Measurements from ENCODE around the gene RNF220.

GRCh38 chr1:44632598-44632997 is 227.5 kb downstream of the RNF220 start:
- TF ChIP-seq CTCF (conservative IDR thresholded peaks at IDR 0.05; ENCODE audit: low read depth, low read length) (no peak), RFX5 (IDR thresholded peaks at IDR 0.05; ENCODE audit: low read depth, low read length) (no peak), USF2 (IDR thresholded peaks at IDR 0.05; ENCODE audit: low read depth, low read length) (no peak), POLR2A (IDR thresholded peaks at IDR 0.05; ENCODE audit: low read depth, low read length) (no peak), CEBPB (IDR thresholded peaks at IDR 0.05; ENCODE audit: low read depth, low read length) (no peak), MAZ (IDR thresholded peaks at IDR 0.05; ENCODE audit: borderline replicate concordance, low read depth, low read length) (no peak)
